GM19452 (cell line): ENCODE data around the gene ASIC2.

Source experiments
- ATAC-seq: cut with Tn5 transposase; IDR thresholded peaks from one replicate; pipeline ENCODE4 v1.9.1; 2021; ENCODE audit not compliant: unreplicated experiment

The ASIC2 gene

GRCh38 chr17:33292981-33293867 is at the start of gene ASIC2:
Gene ASIC2, minus strand, starts transcription at chr17:33293295.
- ATAC-seq = no peak

DNA sequence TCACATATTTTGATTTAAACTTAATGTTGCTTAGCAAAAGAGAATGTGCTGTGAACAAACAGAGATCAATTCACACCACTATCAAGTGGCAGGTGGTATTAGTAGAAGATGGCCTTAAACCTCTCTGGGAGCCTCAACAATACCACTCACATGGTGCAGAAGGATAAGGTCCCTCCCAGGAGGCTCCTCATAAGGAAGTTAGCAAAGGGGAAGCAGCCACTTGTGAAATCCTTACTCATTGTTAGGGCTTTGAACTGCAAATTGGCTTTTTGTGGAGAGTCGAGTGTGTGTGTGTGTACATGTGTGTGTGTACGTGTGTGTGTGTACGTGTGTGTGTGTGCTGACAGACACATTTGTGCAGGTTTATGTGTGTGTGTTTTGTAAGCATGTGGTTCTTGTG is 48.9 kb upstream of the ASIC2 start:
- no peak for ATAC-seq

DNA sequence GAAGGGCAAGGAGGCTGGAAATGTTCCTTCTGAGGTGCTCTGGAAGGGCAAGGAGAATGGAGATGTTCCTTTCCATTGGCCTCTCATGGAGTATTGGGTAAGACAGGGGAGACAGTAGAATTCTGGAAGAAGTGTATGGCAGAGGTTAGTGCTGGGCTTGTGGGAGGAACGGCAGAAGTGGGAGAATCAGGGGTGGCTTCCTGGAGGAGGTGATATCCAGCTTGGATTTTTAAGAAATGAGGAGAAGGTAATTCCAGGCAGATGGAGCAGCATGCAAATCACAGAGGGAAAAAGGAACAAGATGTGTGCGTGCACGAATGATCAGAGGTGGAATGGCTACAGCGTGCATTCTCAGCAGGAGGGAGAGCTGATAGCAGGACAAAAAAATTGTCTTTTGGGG is 45.1 kb upstream of the ASIC2 start:
- no peak for ATAC-seq

- no peak for ATAC-seq
These were observed 42.5 kb upstream of the ASIC2 start for GRCh38 chr17:33335491-33336173.

DNA sequence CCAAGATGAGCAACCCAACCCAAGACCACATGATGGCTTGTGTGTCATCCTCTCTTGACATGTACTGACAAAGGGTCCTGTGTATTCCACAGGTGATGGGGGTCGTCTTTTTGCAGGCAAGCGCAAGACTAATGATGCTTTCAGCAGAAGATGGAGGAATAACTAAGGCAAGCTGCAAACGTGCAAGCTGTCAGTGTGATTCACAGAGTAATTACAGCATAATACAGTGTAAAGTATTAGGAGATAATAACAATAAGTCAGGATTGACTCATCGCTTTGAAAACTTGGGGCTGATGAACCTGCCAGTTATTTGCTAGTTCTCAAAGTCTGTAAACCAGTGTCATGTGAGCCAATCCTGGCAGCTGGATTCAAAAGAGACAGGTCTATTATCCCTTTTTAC is 41.6 kb upstream of the ASIC2 start:
- ATAC-seq = no peak

DNA sequence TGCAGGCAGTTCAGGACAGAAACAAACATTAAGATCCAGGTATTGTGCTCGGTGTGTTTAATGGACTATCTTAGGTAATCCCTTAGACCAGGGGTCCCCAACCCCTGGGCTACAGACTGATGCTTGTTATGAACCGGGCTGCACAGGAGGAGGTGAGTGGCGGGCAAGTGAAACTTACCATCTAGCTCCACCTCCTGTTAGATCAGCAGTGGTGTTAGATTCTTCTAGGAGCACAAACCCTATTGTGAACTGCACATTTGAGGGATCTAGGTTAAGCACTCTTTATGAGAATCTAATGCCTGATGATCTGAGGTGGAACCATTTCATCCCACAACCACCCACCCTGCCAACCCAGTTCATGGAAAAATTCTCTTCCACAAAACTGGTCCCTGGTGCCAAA is 37.8 kb upstream of the ASIC2 start:
- ATAC-seq = no peak

GRCh38 chr17:33328129-33328528 is 35.0 kb upstream of the ASIC2 start:
- ATAC-seq = no peak

DNA sequence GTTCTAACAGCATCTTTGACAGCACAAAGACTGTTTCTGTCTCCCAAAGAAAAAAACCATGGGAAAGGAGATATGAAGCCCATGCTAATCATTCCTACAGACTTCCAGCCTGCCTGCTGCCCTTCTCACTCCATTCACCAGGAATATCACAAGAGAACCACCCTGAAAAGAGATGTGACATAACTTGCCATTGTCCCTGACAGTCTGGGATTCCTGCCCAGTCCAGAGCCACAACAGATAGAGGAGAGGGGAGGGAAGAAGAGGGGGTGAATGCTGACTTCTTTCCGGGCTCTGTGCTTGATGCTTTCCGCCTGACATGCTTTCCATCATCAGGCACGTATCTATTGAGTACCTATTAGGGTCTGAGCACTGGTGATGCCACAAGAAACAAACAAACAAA is 31.6 kb upstream of the ASIC2 start:
- ATAC-seq = no peak

DNA sequence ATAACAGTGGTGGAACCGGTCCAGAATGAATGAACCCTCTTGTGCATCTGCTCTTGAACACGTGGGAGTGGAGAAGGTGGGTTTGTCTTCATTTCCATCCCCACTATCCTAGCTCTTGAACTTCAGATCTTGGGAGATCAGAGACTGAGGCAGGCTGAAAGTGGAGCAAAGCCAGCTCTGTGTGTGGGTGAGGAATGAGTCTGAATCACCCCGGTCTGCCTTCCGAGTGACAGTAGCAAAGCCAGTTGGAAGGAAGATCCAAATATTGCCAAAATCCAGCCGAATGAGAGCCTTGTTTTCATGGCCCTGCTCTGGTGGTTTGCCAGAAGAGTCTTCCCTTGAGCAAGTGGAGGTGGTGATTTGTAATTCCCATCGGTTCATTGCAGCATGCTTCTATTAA is 29.0 kb upstream of the ASIC2 start:
- no peak for ATAC-seq

DNA sequence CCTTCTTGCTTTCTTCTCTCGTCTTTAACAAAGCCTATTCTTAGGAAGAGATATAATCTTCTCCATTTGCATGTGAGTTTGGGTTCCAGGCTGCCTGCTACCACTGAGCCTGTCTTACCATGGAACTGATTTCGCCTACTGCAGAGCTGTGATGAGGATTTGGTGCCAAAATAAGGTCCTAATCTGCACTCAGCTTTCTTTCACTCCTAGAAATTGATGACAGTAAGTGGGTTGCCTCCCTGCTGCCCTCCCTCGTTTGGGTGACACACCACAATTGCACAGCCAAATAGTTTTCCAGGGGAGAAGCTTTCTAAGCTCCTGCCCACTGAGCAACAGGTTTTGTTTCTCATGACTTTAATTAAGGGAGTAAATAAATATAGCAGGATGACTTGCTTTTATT is 25.1 kb upstream of the ASIC2 start:
- no peak for ATAC-seq

GRCh38 chr17:33316746-33317145 is 23.7 kb upstream of the ASIC2 start:
- ATAC-seq = no peak

DNA sequence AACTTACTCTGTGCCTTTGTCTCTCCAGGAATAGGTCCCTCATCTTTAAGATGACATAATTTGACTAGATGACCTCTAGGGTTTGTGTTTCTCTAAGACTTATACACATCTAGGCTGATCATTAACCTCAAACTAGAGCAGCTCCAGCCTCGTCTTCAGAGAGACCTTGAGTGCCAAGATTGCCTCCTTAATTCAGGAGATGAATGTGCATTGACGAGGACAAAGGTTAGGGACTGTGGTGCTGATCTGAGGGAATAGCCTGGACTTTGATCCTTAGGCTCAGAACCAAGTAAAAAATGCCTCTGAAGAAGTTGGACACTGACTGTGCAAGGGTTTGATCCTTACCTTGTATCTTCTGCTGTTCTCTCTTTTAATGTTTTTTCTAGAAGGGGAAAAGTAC is 17.2 kb upstream of the ASIC2 start:
- ATAC-seq = no peak

GRCh38 chr17:33303254-33303653 is 10.2 kb upstream of the ASIC2 start:
- no peak for ATAC-seq

- no peak for ATAC-seq
These were observed 9.3 kb upstream of the ASIC2 start for GRCh38 chr17:33302394-33302793.

GRCh38 chr17:33300241-33300640 is 7.1 kb upstream of the ASIC2 start:
- ATAC-seq = no peak

- ATAC-seq = no peak
These were observed 6.0 kb upstream of the ASIC2 start for GRCh38 chr17:33299115-33299514.

- ATAC-seq = no peak
These were observed 4.5 kb upstream of the ASIC2 start for GRCh38 chr17:33297643-33298042.

DNA sequence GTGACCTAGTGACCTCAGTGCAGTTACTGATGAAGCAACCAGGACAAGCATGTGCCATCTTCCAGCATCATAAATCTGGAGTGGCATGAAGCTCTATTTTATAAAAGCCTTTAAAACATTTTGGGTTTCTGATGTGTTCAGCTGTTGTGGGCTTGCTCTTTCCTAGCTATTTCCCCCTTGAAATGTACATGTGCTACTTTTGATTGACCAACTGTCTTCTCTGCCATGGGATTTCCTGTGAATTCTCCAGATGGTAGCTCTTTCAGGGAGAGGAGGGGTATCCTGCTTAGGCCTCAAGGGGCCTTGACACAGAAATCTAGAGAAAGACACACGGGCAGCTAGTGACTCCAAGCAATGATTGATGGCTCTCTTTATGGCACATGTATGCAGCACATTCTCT is 1.9 kb upstream of the ASIC2 start:
- no peak for ATAC-seq

- ATAC-seq = no peak
These were observed 704 bp downstream of the ASIC2 start for GRCh38 chr17:33292201-33292980.

GRCh38 chr17:33291248-33292200 is 1.6 kb downstream of the ASIC2 start:
- ATAC-seq = no peak

- no peak for ATAC-seq
These were observed 2.8 kb downstream of the ASIC2 start for GRCh38 chr17:33290253-33290652.
